HTERT RPE-1 (cell line): ENCODE measurements around the gene PPP6R2.
"Not testable (repeated sequence)": the region's sequence is repeated elsewhere in the genome, so short reads cannot be mapped to it uniquely, and the experiment has no call there.

Experiments
- in situ Hi-C: fragments of 300-500 bp; cut with MboI; formaldehyde crosslinking; loops from 4 replicates; pipeline ENCODE4 v1.14.3; 2020; ENCODE audit warnings: low sequenced_read_pairs

PPP6R2 gene

GRCh38 chr22:50317674-50318073 lies 25.5 kb upstream of the PPP6R2 start:
- in situ Hi-C loops, result no loop called here

GRCh38 chr22:50318356-50318697 lies 24.8 kb upstream of the PPP6R2 start:
- in situ Hi-C loops, result no loop called here

GRCh38 chr22:50318698-50319411 lies 24.3 kb upstream of the PPP6R2 start:
- in situ Hi-C loops, result no loop called here

GRCh38 chr22:50319503-50319951 lies 23.6 kb upstream of the PPP6R2 start:
- in situ Hi-C loops, result no loop called here

- in situ Hi-C loops, result no loop called here
Measured at GRCh38 chr22:50320116-50320515, 23.0 kb upstream of the PPP6R2 start.

GRCh38 chr22:50320671-50321325 lies 22.3 kb upstream of the PPP6R2 start:
- in situ Hi-C loops, result no loop called here

GRCh38 chr22:50322382-50323104 lies 20.6 kb upstream of the PPP6R2 start:
- in situ Hi-C loops, result not testable (repeated sequence)

- in situ Hi-C loops, result no loop called here
Measured at GRCh38 chr22:50323900-50324299, 19.2 kb upstream of the PPP6R2 start.

GRCh38 chr22:50325444-50326224 lies 17.5 kb upstream of the PPP6R2 start:
- in situ Hi-C loops, result no loop called here

GRCh38 chr22:50326225-50326955 lies 16.7 kb upstream of the PPP6R2 start:
- in situ Hi-C loops, result no loop called here

GRCh38 chr22:50326956-50327710 lies 16.0 kb upstream of the PPP6R2 start, which contains the start of gene DENND6B:
Gene DENND6B (minus strand): TSS chr22:50327012. CDS start chr22:50326988, 24 bp downstream.
- in situ Hi-C loops, result no loop called here

GRCh38 chr22:50327711-50328019 lies 15.5 kb upstream of the PPP6R2 start:
- in situ Hi-C loops, result no loop called here

GRCh38 chr22:50329236-50329635 lies 13.9 kb upstream of the PPP6R2 start:
- in situ Hi-C loops, result no loop called here

- in situ Hi-C loops, result not testable (repeated sequence)
Measured at GRCh38 chr22:50334433-50334832, 8.7 kb upstream of the PPP6R2 start.

GRCh38 chr22:50337262-50338041 lies 5.7 kb upstream of the PPP6R2 start:
- in situ Hi-C loops, result no loop called here

- in situ Hi-C loops, result no loop called here
Measured at GRCh38 chr22:50338042-50338573, 5.0 kb upstream of the PPP6R2 start.

- in situ Hi-C loops, result no loop called here
Measured at GRCh38 chr22:50338860-50339462, 4.2 kb upstream of the PPP6R2 start.
